ENCODE measurements around the gene NCKAP5. TPM values are rescaled to one million over a fixed set of nuclear protein-coding genes. Genes with fewer than 3 reads are reported as not detected.

NCKAP5 gene
- total and polyA plus RNA-seq, 4 donors, result 2.3 to 20.2 (median 8.1) TPM

DNA sequence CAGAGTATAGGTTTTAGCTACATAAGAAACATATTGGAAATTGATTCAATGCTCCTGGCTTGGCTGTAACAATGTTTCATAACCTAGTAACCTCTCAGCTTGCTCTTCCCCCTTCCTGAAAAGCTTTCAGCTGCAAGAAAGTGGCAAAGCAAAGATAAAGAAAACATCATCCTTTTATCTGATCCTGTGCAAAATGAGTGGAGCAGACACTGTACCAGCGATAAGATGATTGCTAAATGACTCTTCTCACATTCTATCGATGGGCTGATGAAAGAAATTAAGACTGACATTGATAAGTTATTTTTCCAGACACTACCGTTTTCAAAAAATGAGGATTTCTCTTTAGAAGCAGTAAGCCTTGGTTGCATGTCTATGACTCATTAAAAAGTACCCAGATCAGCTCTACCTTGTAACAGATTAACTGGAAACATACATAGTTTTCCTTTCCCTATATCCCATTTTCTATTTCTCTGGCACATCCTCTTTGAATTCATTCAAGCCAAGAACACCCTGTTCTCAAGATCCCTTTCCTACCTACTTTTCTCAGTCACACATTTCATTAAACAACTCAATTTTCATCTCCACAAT, 811.2 kb downstream of the NCKAP5 start:
- Histone ChIP-seq H3K27ac (ENCODE audit: low read depth in 1 of 2, low read length in 1 of 2) (no peak overlapping the region), H3K4me3 (no peak overlapping the region), H3K27me3 (ENCODE audit: control insufficient read depth in 3 of 3, insufficient read depth in 3 of 3, low read length in 2 of 3) (no peaks in the 10 kb centered on the region), H3K9ac (ENCODE audit: insufficient read depth in 1 of 2, low read length in 2 of 2) (no peak overlapping the region), H3K4me1 (ENCODE audit: control insufficient read depth in 5 of 5, insufficient read depth in 5 of 5, low read length in 5 of 5) (peaks cover 0 to 2% (median 0%) of the 10 kb centered on the region in 5 donors), H3K9me3 (ENCODE audit: control insufficient read depth in 4 of 4, insufficient read depth in 3 of 4, low read length in 3 of 4) (peaks cover 0 to 4% (median 0%) of the 10 kb centered on the region in 4 donors), H3K36me3 (ENCODE audit: control insufficient read depth in 4 of 4, insufficient read depth in 4 of 4, low read length in 4 of 4) (no peaks in the 10 kb centered on the region)
- ATAC-seq (ENCODE audit: insufficient read depth, low FRiP score) (no peak), DNase-seq (no peak)
- no peak for TF ChIP-seq CTCF (IDR thresholded peaks at IDR 0.05; ENCODE audit: control extremely low read depth, extremely low read depth)
- 59 to 66% methylated on average over 3 of the region's 3 CpGs for WGBS, 2 donors

DNA sequence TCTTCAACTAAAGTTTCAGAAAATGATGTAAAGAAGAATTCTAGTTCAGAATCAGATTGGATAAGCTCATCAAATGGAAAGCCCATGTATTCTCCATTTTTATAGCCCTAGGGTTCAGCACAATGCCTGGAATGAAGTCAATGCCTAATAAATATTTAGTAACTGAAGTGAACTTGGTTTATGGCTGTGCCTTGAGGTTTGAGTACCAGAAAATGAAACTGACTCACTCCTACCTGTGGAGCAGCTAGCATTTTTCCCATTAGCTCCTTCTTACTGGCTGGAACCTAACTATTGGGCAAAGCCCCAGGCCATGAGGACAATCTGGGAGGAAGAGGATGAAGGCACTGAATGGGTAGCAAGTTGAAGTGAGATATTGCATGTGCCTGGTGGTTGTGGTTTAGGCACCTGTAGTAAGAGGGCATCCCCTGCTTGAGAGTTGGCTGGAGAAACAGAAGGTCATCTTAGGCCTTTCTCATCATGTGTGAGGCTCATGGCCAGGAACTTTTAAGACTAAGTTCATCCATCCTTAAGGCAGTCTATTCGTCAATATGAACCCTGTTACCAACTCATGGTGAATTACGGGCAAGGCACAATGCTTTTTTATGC, 813.3 kb downstream of the NCKAP5 start:
- ATAC-seq (ENCODE audit: insufficient read depth, low FRiP score) (no peak), DNase-seq (no peak)
- H3K9ac ChIP-seq (ENCODE audit: insufficient read depth in 1 of 2, low read length in 2 of 2), result no peak overlapping the region
- H3K27ac ChIP-seq (ENCODE audit: low read depth in 1 of 2, low read length in 1 of 2), result no peak overlapping the region
- H3K4me3 ChIP-seq, result no peak overlapping the region
- H3K9me3 ChIP-seq (ENCODE audit: control insufficient read depth in 4 of 4, insufficient read depth in 3 of 4, low read length in 3 of 4), result peaks cover 0 to 5% (median 0%) of the 10 kb centered on the region in 4 donors
- no peaks in the 10 kb centered on the region for H3K27me3 ChIP-seq (ENCODE audit: control insufficient read depth in 3 of 3, insufficient read depth in 3 of 3, low read length in 2 of 3)
- peaks cover 0 to 3% (median 0%) of the 10 kb centered on the region in 5 donors for H3K4me1 ChIP-seq (ENCODE audit: control insufficient read depth in 5 of 5, insufficient read depth in 5 of 5, low read length in 5 of 5)
- WGBS, 2 donors, result 94 to 95% methylated on average over 2 of the region's 2 CpGs
- H3K36me3 ChIP-seq (ENCODE audit: control insufficient read depth in 4 of 4, insufficient read depth in 4 of 4, low read length in 4 of 4), result no peaks in the 10 kb centered on the region
- TF ChIP-seq CTCF (IDR thresholded peaks at IDR 0.05; ENCODE audit: control extremely low read depth, extremely low read depth), result no peak

DNA sequence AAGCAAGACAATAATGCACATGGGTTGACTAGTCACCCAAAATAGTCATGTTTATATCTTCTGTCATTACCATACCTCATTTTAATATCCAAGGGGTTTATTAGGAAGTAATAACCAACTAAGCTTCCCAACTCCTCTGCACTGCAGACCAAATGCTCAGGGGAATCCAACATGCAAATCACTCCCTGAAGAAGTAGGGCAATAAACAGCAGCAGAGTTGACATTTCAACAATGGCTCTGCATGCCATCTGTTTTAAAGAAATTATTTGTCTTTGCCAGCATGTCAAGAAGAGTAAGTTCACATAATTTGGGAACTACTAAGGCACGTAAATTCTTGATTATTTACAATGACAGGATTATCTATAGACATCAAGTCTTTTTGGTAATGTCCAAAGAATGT, 813.9 kb downstream of the NCKAP5 start:
- TF ChIP-seq CTCF (IDR thresholded peaks at IDR 0.05; ENCODE audit: control extremely low read depth, extremely low read depth), result no peak
- H3K9ac ChIP-seq (ENCODE audit: insufficient read depth in 1 of 2, low read length in 2 of 2), result no peak overlapping the region
- no peak overlapping the region for H3K4me3 ChIP-seq
- H3K27ac ChIP-seq (ENCODE audit: low read depth in 1 of 2, low read length in 1 of 2), result no peak overlapping the region
- no peaks in the 10 kb centered on the region for H3K27me3 ChIP-seq (ENCODE audit: control insufficient read depth in 3 of 3, insufficient read depth in 3 of 3, low read length in 2 of 3)
- no peaks in the 10 kb centered on the region for H3K36me3 ChIP-seq (ENCODE audit: control insufficient read depth in 4 of 4, insufficient read depth in 4 of 4, low read length in 4 of 4)
- peaks cover 0 to 5% (median 0%) of the 10 kb centered on the region in 4 donors for H3K9me3 ChIP-seq (ENCODE audit: control insufficient read depth in 4 of 4, insufficient read depth in 3 of 4, low read length in 3 of 4)
- ATAC-seq (ENCODE audit: insufficient read depth, low FRiP score) (no peak), DNase-seq (no peak)
- WGBS, 2 donors, result 50 to 67% methylated on average over 1 of the region's 1 CpG
- H3K4me1 ChIP-seq (ENCODE audit: control insufficient read depth in 5 of 5, insufficient read depth in 5 of 5, low read length in 5 of 5), result peaks cover 0 to 3% (median 0%) of the 10 kb centered on the region in 5 donors

Data from lung (tissue), 12 donors.